Suppressor macrophage treated with lipopolysaccharide for 1 hour (primary cell): ENCODE results near the gene ZW10.

Experiments used
- DNase-seq, 3 donors: peaks; one replicate each; pipeline ENCODE4 v3.0.0-alpha.2; 2020 to 2022

The ZW10 gene

DNA sequence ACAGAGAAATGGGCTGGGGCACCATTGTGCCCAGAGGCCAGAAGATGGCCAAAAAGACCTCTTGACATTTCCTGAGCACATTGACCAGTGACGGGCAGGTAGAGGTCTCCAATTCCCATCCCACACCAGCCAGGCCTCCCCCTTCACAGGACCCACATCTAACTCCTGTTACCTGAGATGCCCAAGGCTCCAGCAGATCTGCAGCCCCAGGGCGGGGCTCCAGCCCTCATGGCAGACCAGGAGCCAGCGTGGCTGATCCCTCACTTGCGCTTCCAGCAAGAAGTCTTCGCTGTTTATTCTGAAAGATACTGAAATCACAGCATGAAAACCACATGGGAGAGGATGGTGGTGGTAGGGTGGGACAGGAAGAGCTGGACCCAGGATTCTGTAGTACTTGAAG, 76.4 kb downstream of the ZW10 start:
- DNase-seq = no peak

DNA sequence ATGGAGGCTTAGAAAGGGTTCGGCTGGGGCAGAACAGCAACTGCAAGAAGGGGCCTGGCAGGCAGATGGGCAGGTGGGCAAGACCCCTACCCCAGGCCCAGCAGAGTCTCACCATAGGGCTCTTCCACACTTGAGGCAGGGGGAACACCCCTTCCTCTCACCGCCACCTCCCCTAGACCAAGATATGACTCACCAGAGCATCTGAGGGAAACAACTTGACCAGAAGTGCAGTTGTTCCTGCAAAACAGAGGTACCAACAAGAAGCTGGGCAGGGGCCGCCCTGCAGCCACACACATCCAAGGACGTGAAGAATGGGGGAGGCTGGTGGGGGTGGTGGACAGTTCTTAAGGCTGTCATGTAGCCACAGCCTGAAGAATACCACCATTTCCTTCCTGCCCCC, 78.3 kb downstream of the ZW10 start:
- no peak for DNase-seq

DNA sequence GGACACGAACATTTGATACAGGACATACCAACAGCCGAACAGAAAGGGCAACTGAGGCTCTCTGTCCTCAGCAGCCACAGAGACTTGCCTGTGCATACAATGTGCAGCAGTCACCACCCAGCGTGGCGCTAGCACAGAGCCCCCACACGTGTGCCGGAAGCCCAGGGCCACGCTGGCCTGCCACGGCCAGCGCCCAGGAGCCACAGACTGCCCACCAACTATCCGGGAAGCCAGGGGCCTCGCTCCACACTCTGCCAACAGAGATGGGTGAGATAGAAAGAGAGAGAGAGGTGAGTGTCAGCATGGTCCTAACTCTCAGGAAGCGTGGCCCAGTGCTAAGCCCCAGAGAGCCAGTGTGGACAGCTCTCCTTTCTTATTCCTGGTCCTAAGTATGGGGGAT, 79.1 kb downstream of the ZW10 start:
- no peak for DNase-seq

DNA sequence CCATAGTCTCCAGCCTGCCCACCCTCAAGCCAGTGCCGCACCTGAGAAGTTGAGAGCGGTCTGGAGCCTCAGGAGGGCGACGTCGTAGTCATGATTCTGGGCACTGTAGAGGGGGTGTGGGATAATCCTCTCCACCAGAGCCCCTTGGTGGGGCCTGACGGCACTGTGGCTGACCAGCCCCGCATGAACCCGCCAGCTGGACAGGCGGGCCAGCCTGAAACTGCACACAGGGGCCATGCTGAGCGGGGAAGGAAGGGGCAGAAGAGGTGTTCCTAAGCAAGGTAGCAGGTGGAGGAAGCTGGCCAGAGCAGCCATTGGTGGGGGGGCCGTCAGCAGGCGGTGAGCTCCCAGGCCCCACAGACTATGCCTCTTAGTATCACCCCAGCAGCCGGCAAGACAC, 80.5 kb downstream of the ZW10 start:
- no peak for DNase-seq

DNA sequence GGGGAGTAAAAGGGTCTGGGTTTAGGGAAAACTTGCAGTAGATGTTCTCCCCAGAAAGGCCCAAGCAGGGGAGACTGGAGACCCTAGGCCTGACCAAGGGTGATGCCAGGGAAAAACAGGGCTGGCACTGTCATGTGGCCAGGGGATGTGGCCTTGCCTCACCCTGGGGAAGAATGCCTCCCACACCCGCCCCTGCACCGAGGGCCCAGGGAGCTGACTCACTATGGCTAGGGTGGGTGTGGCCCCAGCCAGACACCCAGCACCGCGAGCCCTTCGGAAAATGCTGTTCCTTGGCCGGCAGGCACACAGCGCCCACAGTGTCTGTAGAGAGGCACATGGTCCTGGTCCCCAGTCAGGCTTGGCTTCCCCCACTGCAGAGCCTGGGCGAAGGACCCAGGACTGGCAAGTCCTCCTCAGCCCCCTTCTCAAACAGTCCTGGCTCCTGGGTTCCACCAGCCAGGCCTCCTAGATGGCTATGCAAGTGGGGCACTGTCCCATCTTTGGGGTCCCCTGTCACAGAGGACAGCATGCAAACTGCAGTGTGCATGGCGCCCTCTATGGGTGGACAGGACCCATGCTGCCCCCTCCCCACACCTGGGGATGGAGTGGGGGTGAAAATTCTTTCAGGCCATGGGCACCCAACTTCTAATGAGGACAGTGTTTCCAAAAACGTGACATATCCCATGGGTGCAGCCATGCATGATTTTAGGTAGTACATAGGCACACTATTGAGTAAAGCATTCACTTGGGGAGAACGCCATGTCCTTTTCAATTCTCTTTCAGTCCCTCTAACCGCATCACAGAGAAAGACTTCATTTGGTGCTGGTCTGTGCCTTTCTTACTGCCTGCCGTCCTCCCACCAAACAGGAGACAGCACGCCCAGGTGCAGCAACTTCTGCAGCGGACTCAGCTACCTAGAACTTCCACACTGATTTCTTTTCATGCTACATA, 82.6 kb downstream of the ZW10 start:
- DNase-seq = peak; percentile 69 to 84 (median 72)

DNA sequence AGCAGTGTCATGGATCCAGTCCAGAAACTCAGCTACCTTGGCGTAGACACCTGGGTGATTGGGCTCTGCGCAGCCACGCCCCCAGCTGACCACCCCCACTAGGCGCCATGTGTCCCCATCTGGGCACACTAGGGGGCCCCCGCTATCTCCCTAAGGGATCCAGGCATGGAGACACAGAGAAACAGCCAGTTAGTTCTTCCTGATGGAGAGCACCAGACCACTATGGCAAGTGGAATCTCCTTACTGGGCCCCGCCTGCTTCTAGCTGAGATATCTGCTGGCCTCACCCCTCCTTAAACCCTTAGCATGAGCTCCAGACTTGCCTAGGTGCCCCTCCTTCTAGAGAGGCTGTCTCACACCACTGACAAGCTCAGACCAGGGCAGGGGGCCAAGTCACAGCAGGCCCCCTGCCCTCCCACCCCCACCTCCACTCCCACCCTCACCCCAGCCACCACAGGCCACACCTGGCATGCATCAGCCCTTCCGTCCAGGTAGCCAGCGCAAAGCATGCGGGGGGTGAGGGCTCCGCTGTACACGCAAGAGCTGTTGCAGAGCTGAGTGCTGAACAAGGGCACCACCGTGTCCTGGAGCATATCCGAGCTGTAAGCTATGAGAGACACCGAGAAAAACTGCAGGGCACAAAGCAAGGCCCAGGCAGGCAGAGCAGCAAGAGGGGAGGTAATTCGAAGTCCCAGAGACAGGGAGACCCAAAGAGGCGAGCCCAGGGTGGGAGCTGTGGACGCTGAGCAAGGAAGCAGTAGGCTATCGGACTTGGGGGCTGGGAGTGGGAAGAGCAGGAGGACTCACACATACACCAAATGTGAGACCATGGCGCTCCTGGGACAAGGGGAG, 83.5 kb downstream of the ZW10 start:
- DNase-seq = no peak

DNA sequence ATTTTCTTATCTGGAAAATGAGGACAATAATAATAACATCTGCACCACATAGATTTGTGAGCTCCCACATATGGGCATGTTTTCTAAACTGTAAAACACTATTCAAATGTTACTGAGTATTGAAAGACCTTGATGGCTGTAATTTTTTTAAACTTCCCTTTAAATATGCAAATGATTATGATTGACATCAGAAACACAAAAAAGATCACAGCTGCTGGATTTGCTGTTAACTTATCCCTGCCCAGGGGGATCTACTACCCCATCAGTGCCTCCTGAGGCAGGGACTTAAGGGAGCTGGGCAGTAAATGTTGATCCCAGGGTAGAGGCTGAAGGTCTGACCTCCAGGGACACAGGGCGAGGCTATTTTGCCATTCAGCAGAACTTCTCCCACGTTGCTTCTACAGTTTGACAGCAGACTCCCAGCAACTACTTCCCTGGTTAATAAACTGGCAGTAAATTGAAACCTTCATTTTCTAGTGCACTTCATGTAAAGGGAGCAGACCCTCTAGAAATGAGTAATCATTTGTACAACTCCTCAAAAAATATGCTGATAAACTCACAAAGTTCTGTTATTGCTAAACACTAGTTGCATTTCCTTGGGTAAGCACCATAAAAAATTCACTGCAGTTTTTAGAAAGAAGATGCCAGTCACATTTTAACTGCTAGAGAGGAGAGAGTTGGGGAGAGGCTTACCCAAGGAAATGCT, 87.7 kb downstream of the ZW10 start:
- peak; percentile 21 to 64 (median 52) for DNase-seq

DNA sequence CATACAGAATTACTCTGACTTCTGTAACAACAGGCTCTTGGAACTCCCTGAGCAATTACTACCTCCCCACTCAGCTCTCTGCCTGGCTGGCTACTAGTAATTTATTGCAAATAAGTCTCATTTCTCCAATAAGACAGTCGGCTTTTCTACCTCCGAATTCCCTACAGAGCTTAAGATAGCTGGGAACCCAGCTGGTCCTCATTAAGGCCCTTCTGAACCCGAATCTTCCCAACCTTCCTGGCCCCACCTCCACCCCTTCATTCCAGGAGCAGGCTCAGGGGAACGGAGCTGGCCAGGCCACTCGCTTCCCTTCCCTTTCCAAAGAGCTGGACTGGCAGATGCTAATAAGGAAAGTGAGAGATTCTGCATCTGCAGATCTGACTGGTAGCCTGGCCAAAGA, 89.0 kb downstream of the ZW10 start:
- DNase-seq = no peak

DNA sequence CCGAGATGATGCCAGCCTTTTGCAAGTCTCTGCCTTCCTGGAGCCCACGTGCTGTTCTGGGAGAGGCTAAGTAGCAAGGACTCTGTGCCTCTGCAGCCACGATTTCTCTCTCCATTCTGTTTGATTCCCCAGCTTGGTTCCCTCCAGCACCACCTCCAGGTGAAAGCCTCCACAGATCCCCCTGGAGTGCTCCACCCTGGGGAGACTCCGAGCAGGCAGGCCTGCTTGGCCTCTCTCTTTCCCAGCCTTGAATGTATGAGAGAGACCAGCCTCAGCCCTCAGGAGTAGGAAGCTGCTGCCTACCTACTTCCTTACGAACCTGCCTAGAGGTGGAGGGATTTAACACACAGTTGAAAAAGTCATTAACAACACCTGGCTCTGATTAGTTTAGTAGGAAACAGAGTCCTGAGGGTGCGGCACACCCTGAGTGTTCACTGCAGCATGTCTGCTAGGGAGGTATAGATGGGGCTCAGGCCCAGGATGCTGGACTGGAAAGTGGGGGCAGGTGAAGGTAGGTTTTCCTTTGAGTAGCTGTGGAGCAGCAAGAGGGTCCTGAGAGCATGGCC, 89.9 kb downstream of the ZW10 start:
- DNase-seq = no peak
